Measurements from ENCODE around the gene GOT1.

GOT1 gene

GRCh38 chr10:99382176-99382575, 48.2 kb downstream of the GOT1 start:
- peaks cover 4% of the 10 kb centered on the region for H3K4me1 ChIP-seq (ENCODE audit: insufficient read depth, low read length)
- no peaks in the 10 kb centered on the region for H3K9me3 ChIP-seq (ENCODE audit: low read length)
- no peak overlapping the region for H3K4me3 ChIP-seq (ENCODE audit: low read length)
- no peak overlapping the region for H2AFZ ChIP-seq (ENCODE audit: low read depth, low read length)
- H3K27me3 ChIP-seq (ENCODE audit: insufficient read depth, low read length): peaks cover 16% of the 10 kb centered on the region
- H3K36me3 ChIP-seq (ENCODE audit: insufficient read depth, low read length): no peaks in the 10 kb centered on the region

DNA sequence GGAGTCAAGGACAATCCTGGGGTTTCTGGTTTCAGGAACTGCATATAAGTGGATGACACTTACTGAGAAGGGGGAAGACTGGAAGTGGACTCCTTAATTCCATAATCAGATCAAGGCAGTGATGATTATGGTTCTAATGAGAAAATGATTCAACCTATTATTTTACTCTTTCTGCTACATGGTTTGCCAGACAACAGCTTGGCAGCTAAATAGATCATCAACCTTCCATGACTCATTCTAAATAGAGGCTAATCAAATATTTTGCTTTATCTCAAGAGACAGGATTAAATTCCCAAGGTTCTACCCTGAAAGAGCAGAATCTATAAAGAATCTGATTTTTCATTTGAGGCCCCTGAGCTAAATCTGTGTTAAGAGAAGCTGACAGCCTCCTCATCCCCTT, 55.0 kb downstream of the GOT1 start:
- no peak overlapping the region for H2AFZ ChIP-seq (ENCODE audit: low read depth, low read length)
- no peak overlapping the region for H3K4me3 ChIP-seq (ENCODE audit: low read length)

DNA sequence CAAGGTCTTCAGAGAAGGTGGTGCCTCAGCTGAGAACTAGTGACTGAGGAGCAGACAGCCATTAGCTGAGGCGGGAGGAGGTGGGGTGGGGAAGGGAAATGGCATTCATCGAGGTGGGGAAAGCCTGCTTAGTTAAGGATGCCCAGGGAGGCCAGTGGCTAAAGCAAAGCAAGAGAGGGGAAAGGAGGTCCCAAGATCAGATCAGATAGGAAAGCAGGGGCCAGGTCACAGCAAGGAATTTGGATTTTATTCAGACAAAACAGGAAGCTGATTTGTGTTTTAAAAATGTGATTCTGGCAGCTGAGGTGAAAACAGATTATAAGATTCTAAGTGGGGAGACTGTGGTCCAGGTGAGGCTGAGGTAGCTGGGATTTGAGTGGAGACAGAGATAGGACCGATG, 55.5 kb downstream of the GOT1 start:
- no peaks in the 10 kb centered on the region for H3K36me3 ChIP-seq (ENCODE audit: insufficient read depth, low read length)
- H3K4me3 ChIP-seq (ENCODE audit: low read length): no peak overlapping the region
- H3K27me3 ChIP-seq (ENCODE audit: insufficient read depth, low read length): peaks cover 10% of the 10 kb centered on the region
- no peaks in the 10 kb centered on the region for H3K9me3 ChIP-seq (ENCODE audit: low read length)
- H3K4me1 ChIP-seq (ENCODE audit: insufficient read depth, low read length): no peaks in the 10 kb centered on the region
- no peak overlapping the region for H2AFZ ChIP-seq (ENCODE audit: low read depth, low read length)

More for the DNA sequence above, 55.0 kb downstream of the GOT1 start:
- H3K27me3 ChIP-seq (ENCODE audit: insufficient read depth, low read length): peaks cover 10% of the 10 kb centered on the region
- H3K9me3 ChIP-seq (ENCODE audit: low read length): no peaks in the 10 kb centered on the region
- no peaks in the 10 kb centered on the region for H3K4me1 ChIP-seq (ENCODE audit: insufficient read depth, low read length)
- no peaks in the 10 kb centered on the region for H3K36me3 ChIP-seq (ENCODE audit: insufficient read depth, low read length)

DNA sequence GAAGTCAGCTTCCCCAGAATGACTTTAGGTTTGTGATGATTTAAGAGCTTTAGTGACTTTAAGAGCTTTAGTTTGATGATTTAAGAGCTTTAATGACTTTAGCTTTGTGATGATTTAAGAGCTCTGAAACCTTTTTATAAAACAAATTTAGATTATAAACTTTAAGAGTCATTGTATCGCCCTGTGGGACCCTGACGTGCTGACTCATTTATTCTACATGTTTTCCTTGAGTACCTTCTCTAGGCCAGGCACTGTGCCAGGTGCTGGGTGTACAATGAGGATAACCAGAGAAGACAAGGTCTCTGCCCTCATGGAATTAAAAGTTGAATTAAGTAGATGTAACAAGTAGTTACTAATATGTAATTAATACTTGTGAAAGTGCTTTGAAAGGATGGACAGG, 55.9 kb downstream of the GOT1 start:
- Histone ChIP-seq H3K9me3 (ENCODE audit: low read length) (no peaks in the 10 kb centered on the region), H2AFZ (ENCODE audit: low read depth, low read length) (no peak overlapping the region), H3K27me3 (ENCODE audit: insufficient read depth, low read length) (peaks cover 10% of the 10 kb centered on the region), H3K36me3 (ENCODE audit: insufficient read depth, low read length) (no peaks in the 10 kb centered on the region), H3K4me3 (ENCODE audit: low read length) (no peak overlapping the region), H3K4me1 (ENCODE audit: insufficient read depth, low read length) (no peaks in the 10 kb centered on the region)

GRCh38 chr10:99372546-99373271, 57.7 kb downstream of the GOT1 start:
- H3K4me3 ChIP-seq (ENCODE audit: low read length): no peak overlapping the region
- no peaks in the 10 kb centered on the region for H3K4me1 ChIP-seq (ENCODE audit: insufficient read depth, low read length)
- no peaks in the 10 kb centered on the region for H3K36me3 ChIP-seq (ENCODE audit: insufficient read depth, low read length)
- no peaks in the 10 kb centered on the region for H3K9me3 ChIP-seq (ENCODE audit: low read length)
- H3K27me3 ChIP-seq (ENCODE audit: insufficient read depth, low read length): peaks cover 21% of the 10 kb centered on the region
- H2AFZ ChIP-seq (ENCODE audit: low read depth, low read length): no peak overlapping the region

DNA sequence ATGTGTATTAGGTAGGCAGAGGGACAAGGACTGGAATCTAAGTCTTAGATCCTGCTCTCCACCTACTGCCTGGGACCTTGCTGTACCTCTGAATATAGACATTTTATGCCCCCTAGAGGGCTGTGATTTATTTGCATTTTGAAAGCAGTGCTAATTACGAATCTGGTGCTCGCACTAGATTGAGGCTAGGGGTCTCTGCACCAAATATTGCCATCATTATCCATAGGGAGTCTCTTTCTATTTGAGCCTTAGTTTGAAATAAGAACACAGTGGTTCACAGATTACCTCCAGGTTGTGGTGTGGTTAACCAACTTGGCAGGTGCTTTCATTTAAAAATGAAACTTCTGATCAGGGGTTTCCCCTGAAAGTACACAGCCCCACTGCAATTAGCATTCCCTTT, 59.4 kb downstream of the GOT1 start:
- no peak overlapping the region for H3K4me3 ChIP-seq (ENCODE audit: low read length)
- H3K27me3 ChIP-seq (ENCODE audit: insufficient read depth, low read length): peaks cover 17% of the 10 kb centered on the region
- H3K36me3 ChIP-seq (ENCODE audit: insufficient read depth, low read length): no peaks in the 10 kb centered on the region
- no peaks in the 10 kb centered on the region for H3K9me3 ChIP-seq (ENCODE audit: low read length)
- H3K4me1 ChIP-seq (ENCODE audit: insufficient read depth, low read length): no peaks in the 10 kb centered on the region
- no peak overlapping the region for H2AFZ ChIP-seq (ENCODE audit: low read depth, low read length)

GRCh38 chr10:99369551-99369950, 60.9 kb downstream of the GOT1 start:
- Histone ChIP-seq H3K4me3 (ENCODE audit: low read length) (no peak overlapping the region), H3K9me3 (ENCODE audit: low read length) (no peaks in the 10 kb centered on the region), H3K27me3 (ENCODE audit: insufficient read depth, low read length) (peaks cover 27% of the 10 kb centered on the region), H2AFZ (ENCODE audit: low read depth, low read length) (no peak overlapping the region), H3K36me3 (ENCODE audit: insufficient read depth, low read length) (no peaks in the 10 kb centered on the region), H3K4me1 (ENCODE audit: insufficient read depth, low read length) (no peaks in the 10 kb centered on the region)

GRCh38 chr10:99369126-99369525, 61.3 kb downstream of the GOT1 start:
- Histone ChIP-seq H3K36me3 (ENCODE audit: insufficient read depth, low read length) (no peaks in the 10 kb centered on the region), H3K9me3 (ENCODE audit: low read length) (no peaks in the 10 kb centered on the region), H3K4me3 (ENCODE audit: low read length) (no peak overlapping the region), H3K4me1 (ENCODE audit: insufficient read depth, low read length) (no peaks in the 10 kb centered on the region), H3K27me3 (ENCODE audit: insufficient read depth, low read length) (peaks cover 25% of the 10 kb centered on the region), H2AFZ (ENCODE audit: low read depth, low read length) (no peak overlapping the region)

DNA sequence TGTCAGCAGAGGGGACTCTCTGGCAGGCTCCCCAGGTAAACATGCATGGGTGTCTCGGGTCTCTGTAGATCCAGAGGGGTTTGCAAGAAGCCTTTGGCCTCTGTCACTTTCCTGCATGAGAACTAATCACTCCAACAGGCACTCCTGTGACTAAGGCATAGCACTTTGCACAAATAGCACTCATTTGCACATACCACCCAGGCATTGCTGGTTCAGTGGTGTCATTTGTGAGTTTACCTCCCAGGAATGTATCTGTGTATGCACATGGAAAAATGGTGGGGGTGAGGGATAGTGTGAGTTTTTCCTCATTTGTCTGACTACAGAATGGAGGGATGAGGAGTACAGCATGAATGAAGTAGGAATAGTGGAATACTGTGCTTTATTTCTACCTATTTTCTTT, 61.8 kb downstream of the GOT1 start:
- H3K4me1 ChIP-seq (ENCODE audit: insufficient read depth, low read length): no peaks in the 10 kb centered on the region
- no peaks in the 10 kb centered on the region for H3K36me3 ChIP-seq (ENCODE audit: insufficient read depth, low read length)
- peaks cover 20% of the 10 kb centered on the region for H3K27me3 ChIP-seq (ENCODE audit: insufficient read depth, low read length)
- H3K4me3 ChIP-seq (ENCODE audit: low read length): no peak overlapping the region
- no peaks in the 10 kb centered on the region for H3K9me3 ChIP-seq (ENCODE audit: low read length)
- no peak overlapping the region for H2AFZ ChIP-seq (ENCODE audit: low read depth, low read length)

DNA sequence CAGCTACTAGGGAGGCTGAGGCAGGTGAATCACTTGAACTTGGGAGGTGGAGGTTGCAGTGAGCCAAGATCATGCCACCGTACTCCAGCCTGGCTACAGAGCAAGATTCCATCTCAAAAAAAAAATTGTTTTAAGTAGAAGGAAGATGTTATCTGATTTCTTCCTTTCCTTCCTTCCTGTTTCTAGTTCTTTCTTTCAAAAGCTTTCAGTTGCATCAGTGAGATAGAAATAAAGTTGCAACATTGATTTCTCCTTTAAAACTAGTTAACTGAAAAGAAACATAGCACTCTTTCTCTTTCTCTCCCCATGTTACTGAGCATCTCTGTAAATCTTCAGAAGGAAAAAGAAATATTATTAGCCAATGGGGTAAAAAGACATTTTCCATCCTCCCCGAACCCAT, 63.8 kb downstream of the GOT1 start:
- Histone ChIP-seq H3K9me3 (ENCODE audit: low read length) (no peaks in the 10 kb centered on the region), H3K4me1 (ENCODE audit: insufficient read depth, low read length) (no peaks in the 10 kb centered on the region), H2AFZ (ENCODE audit: low read depth, low read length) (no peak overlapping the region), H3K4me3 (ENCODE audit: low read length) (no peak overlapping the region), H3K27me3 (ENCODE audit: insufficient read depth, low read length) (peaks cover 29% of the 10 kb centered on the region), H3K36me3 (ENCODE audit: insufficient read depth, low read length) (no peaks in the 10 kb centered on the region)

GRCh38 chr10:99365736-99366135, 64.7 kb downstream of the GOT1 start:
- Histone ChIP-seq H3K36me3 (ENCODE audit: insufficient read depth, low read length) (no peaks in the 10 kb centered on the region), H3K4me1 (ENCODE audit: insufficient read depth, low read length) (no peaks in the 10 kb centered on the region), H2AFZ (ENCODE audit: low read depth, low read length) (no peak overlapping the region), H3K27me3 (ENCODE audit: insufficient read depth, low read length) (peaks cover 32% of the 10 kb centered on the region), H3K4me3 (ENCODE audit: low read length) (no peak overlapping the region), H3K9me3 (ENCODE audit: low read length) (no peaks in the 10 kb centered on the region)

- Histone ChIP-seq H3K27me3 (ENCODE audit: insufficient read depth, low read length) (peaks cover 36% of the 10 kb centered on the region), H3K4me3 (ENCODE audit: low read length) (no peak overlapping the region), H3K9me3 (ENCODE audit: low read length) (no peaks in the 10 kb centered on the region), H2AFZ (ENCODE audit: low read depth, low read length) (no peak overlapping the region), H3K4me1 (ENCODE audit: insufficient read depth, low read length) (no peaks in the 10 kb centered on the region), H3K36me3 (ENCODE audit: insufficient read depth, low read length) (no peaks in the 10 kb centered on the region)
Measured at GRCh38 chr10:99365311-99365710, 65.1 kb downstream of the GOT1 start.

DNA sequence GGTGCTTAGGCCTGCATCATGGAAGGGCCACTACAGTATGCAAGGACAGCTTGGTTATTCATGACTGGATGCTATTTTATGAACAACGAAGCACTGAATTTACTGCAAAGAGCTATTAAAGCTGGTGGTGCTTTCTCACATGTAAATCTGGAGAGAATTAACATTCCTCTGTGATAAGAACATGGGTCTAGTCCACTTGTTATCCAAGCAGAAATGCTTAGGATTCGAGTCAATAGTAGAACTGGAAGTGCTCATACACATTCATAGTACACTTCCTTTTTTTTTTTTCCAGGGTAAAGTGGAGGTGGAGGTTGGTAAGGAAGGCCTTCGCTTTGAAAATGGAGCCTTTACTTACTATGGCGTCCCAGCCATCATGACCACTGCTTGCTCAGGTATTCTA, 66.3 kb downstream of the GOT1 start:
- Histone ChIP-seq H3K4me3 (ENCODE audit: low read length) (no peak overlapping the region), H2AFZ (ENCODE audit: low read depth, low read length) (no peak overlapping the region), H3K9me3 (ENCODE audit: low read length) (no peaks in the 10 kb centered on the region), H3K36me3 (ENCODE audit: insufficient read depth, low read length) (no peaks in the 10 kb centered on the region), H3K27me3 (ENCODE audit: insufficient read depth, low read length) (peaks cover 37% of the 10 kb centered on the region), H3K4me1 (ENCODE audit: insufficient read depth, low read length) (no peaks in the 10 kb centered on the region)

DNA sequence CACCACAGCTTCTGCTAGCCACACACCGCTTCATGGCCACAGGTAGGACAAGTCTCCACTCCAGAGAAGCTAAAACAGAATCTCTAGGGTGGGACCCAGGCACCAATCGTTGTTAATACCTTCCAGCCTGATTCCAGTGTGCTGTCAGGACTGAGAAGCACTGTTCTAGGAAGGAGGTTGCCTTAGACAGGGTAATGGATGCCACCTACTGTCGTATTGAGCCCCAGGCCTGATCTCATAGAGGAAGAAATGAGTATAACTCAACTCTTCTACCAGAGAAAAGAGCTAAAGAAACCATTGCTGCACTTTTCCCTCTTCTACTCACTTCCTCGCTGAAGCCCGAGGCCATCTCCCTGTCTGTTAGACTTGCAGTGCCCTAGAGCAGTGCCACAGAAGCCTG, 69.5 kb downstream of the GOT1 start:
- Histone ChIP-seq H3K27me3 (ENCODE audit: insufficient read depth, low read length) (peaks cover 31% of the 10 kb centered on the region), H2AFZ (ENCODE audit: low read depth, low read length) (no peak overlapping the region), H3K4me1 (ENCODE audit: insufficient read depth, low read length) (no peaks in the 10 kb centered on the region), H3K9me3 (ENCODE audit: low read length) (no peaks in the 10 kb centered on the region), H3K36me3 (ENCODE audit: insufficient read depth, low read length) (no peaks in the 10 kb centered on the region), H3K4me3 (ENCODE audit: low read length) (no peak overlapping the region)
